Endodermal cell (in vitro differentiated cells): ENCODE measurements around the gene ZSCAN16. TPM values are rescaled to one million over a fixed set of nuclear protein-coding genes. Genes with fewer than 3 reads are reported as not detected.

Source experiments
- DNase-seq: peaks from one replicate; pipeline ENCODE4 v3.0.0-alpha.2; 2017
- H3K27ac ChIP-seq: 2 replicates; pipeline ENCODE4 v1.5.1; 2013; ENCODE audit warnings: mild to moderate bottlenecking, low read depth, low read length, moderate library complexity
- H3K27me3 ChIP-seq: 2 replicates; pipeline ENCODE4 v1.6.1; 2013; ENCODE audit warnings: mild to moderate bottlenecking, low read length, moderate library complexity; ENCODE audit not compliant: insufficient read depth, control insufficient read depth, poor library complexity, severe bottlenecking
- H3K36me3 ChIP-seq: 2 replicates; pipeline ENCODE4 v1.7.0; 2013; ENCODE audit warnings: mild to moderate bottlenecking, low read length, moderate library complexity; ENCODE audit not compliant: control insufficient read depth, insufficient read depth
- H3K4me1 ChIP-seq: one replicate; pipeline ENCODE4 v1.7.0; 2013; ENCODE audit warnings: low read length; ENCODE audit not compliant: control insufficient read depth, insufficient read depth
- H3K4me3 ChIP-seq: 2 replicates; pipeline ENCODE4 v1.5.1; 2013; ENCODE audit warnings: mild to moderate bottlenecking, low read length, moderate library complexity
- H3K9ac ChIP-seq: 2 replicates; pipeline ENCODE4 v1.6.1; 2013; ENCODE audit warnings: mild to moderate bottlenecking, low read length, moderate library complexity; ENCODE audit not compliant: poor library complexity, severe bottlenecking; ENCODE audit errors: extremely low read depth
- H3K9me3 ChIP-seq: 2 replicates; pipeline ENCODE4 v1.6.1; 2013; ENCODE audit warnings: mild to moderate bottlenecking, low read length, moderate library complexity; ENCODE audit not compliant: control insufficient read depth
- H3K27ac Mint-ChIP-seq: 2 replicates; pipeline ENCODE4 v1.8.0; 2020; ENCODE audit warnings: mixed read lengths
- H3K27me3 Mint-ChIP-seq: 2 replicates; pipeline ENCODE4 v1.8.0; 2021; ENCODE audit warnings: mild to moderate bottlenecking, mixed read lengths; ENCODE audit not compliant: insufficient read depth
- H3K36me3 Mint-ChIP-seq: 2 replicates; pipeline ENCODE4 v1.8.0; 2020; ENCODE audit warnings: low read depth, mixed read lengths
- H3K4me1 Mint-ChIP-seq: 2 replicates; pipeline ENCODE4 v1.8.0; 2020; ENCODE audit warnings: mixed read lengths
- H3K4me3 Mint-ChIP-seq: 2 replicates; pipeline ENCODE4 v1.8.0; 2020; ENCODE audit warnings: mild to moderate bottlenecking, moderate library complexity, mixed read lengths
- H3K9me3 Mint-ChIP-seq: 2 replicates; pipeline ENCODE4 v1.8.0; 2020; ENCODE audit warnings: mild to moderate bottlenecking, mixed read lengths
- CTCF ChIP-seq: fragments of 200-600 bp; sonication (generic); conservative IDR thresholded peaks from 2 replicates; pipeline ENCODE4 v1.5.0; 2021; ENCODE audit warnings: antibody characterized with exemption, mild to moderate bottlenecking
- WGBS, 2 experiments: methylation state at CpG; one replicate each; pipeline versions ENCODE4 v1.1.5 to v1.1.7; 2013; ENCODE audit warnings: missing lambda C conversion rate in 2 of 2, mixed read lengths in 1 of 2; ENCODE audit not compliant: insufficient coverage in 1 of 2, insufficient read length in 1 of 2; 5-methylcytosine and 5-hydroxymethylcytosine counted together
- total RNA-seq, 2 donors: library from RNA; stranded (reverse); fragmentation: NEBNext Ultra II Directional in 1 of 2; extraction: Animal tissue kit (Norgen Biotek cat#: 25700) in 1 of 2; gene quantifications; 2 replicates in 1 of 2; 3 replicates in 1 of 2; pipeline ENCODE4 v1.2.1, GENCODE V29; 2021

The ZSCAN16 gene
- total RNA-seq, 2 donors from 2014 or later, result 6.0 to 7.4 TPM

GRCh38 chr6:28135393-28135792, 11.0 kb downstream of the ZSCAN16 start:
- Mint-ChIP-seq H3K27ac (no peak overlapping the region), H3K4me3 (peak overlapping the region; percentile 89), H3K36me3 (peaks cover 7% of the 10 kb centered on the region), H3K27me3 (peaks cover 14% of the 10 kb centered on the region), H3K4me1 (peaks cover 21% of the 10 kb centered on the region), H3K9me3 (no peaks in the 10 kb centered on the region)
- no peaks in the 10 kb centered on the region for H3K36me3 ChIP-seq
- H3K9me3 ChIP-seq, result no peaks in the 10 kb centered on the region
- no peak overlapping the region for H3K9ac ChIP-seq
- DNase-seq, result no peak
- peak overlapping the region; percentile 86 for H3K4me3 ChIP-seq
- 42 to 57% methylated on average over 2 to 3 of the region's 3 CpGs for WGBS, 2 experiments
- no peaks in the 10 kb centered on the region for H3K4me1 ChIP-seq
- peaks cover 7% of the 10 kb centered on the region for H3K27me3 ChIP-seq
- TF ChIP-seq CTCF, result no peak
- H3K27ac ChIP-seq, result no peak overlapping the region

- no peak for TF ChIP-seq CTCF
- H3K27ac ChIP-seq, result peak overlapping the region; percentile 90
- no peaks in the 10 kb centered on the region for H3K36me3 Mint-ChIP-seq
- H3K27ac Mint-ChIP-seq, result peak overlapping the region; percentile 97
- 0 to 2% methylated on average over 29 to 58 of the region's 58 CpGs for WGBS, 2 experiments
- no peaks in the 10 kb centered on the region for H3K9me3 Mint-ChIP-seq
- H3K4me3 ChIP-seq, result peak overlapping the region; percentile 86
- peak; percentile 94 for DNase-seq
- H3K4me3 Mint-ChIP-seq, result peak overlapping the region; percentile 89
- peak overlapping the region; percentile 59 for H3K9ac ChIP-seq
- H3K27me3 Mint-ChIP-seq, result peaks cover 25% of the 10 kb centered on the region
- H3K4me1 Mint-ChIP-seq, result peaks cover 21% of the 10 kb centered on the region
- peaks cover 14% of the 10 kb centered on the region for H3K27me3 ChIP-seq
- no peaks in the 10 kb centered on the region for H3K4me1 ChIP-seq
- no peaks in the 10 kb centered on the region for H3K36me3 ChIP-seq
- no peaks in the 10 kb centered on the region for H3K9me3 ChIP-seq
These were observed 12.4 kb downstream of the ZSCAN16 start for GRCh38 chr6:28136585-28137504.

- Histone ChIP-seq H3K4me3 (peak overlapping the region; percentile 86), H3K27me3 (peaks cover 14% of the 10 kb centered on the region), H3K36me3 (no peaks in the 10 kb centered on the region), H3K27ac (peak overlapping the region; percentile 90), H3K9ac (peak overlapping the region; percentile 59), H3K9me3 (no peaks in the 10 kb centered on the region), H3K4me1 (no peaks in the 10 kb centered on the region)
- H3K36me3 Mint-ChIP-seq, result no peaks in the 10 kb centered on the region
- no peak for DNase-seq
- H3K27ac Mint-ChIP-seq, result peak overlapping the region; percentile 97
- H3K4me3 Mint-ChIP-seq, result peak overlapping the region; percentile 89
- WGBS, 2 experiments, result 13 to 20% methylated on average over 1 to 6 of the region's 6 CpGs
- H3K9me3 Mint-ChIP-seq, result no peaks in the 10 kb centered on the region
- no peak for TF ChIP-seq CTCF
- H3K4me1 Mint-ChIP-seq, result peaks cover 21% of the 10 kb centered on the region
- H3K27me3 Mint-ChIP-seq, result peaks cover 25% of the 10 kb centered on the region
These were observed 13.1 kb downstream of the ZSCAN16 start for GRCh38 chr6:28137505-28137981.
